Measurements from ENCODE around the gene PLEKHG3. TPM values are rescaled to one million over a fixed set of nuclear protein-coding genes. Genes with fewer than 3 reads are reported as not detected.

Gene PLEKHG3
- total RNA-seq, 5 donors from 2014 or later (not counting 1 experiment from before 2014, with no cell fraction given): 12.4 to 58.2 (median 27.3) TPM

- Histone ChIP-seq H3K4me3 (ENCODE audit: control insufficient read depth in 1 of 2, extremely low read depth in 1 of 2, low read length in 1 of 2) (no peak overlapping the region), H3K27me3 (replicated peaks in 1 of 2; ENCODE audit: control insufficient read depth in 2 of 2, extremely low read depth in 1 of 2, insufficient read depth in 2 of 2, low read length in 1 of 2) (peaks cover 0 to 23% of the 10 kb centered on the region in 2 experiments), H3K27ac (ENCODE audit: low read length) (no peak overlapping the region), H3K9me3 (no peaks in the 10 kb centered on the region), H3K4me1 (ENCODE audit: control insufficient read depth in 1 of 2, extremely low read depth in 1 of 2, insufficient read depth in 2 of 2, low read length in 2 of 2) (peaks cover 9 to 18% of the 10 kb centered on the region in 2 experiments), H3K36me3 (ENCODE audit: control insufficient read depth in 2 of 2, extremely low read depth in 1 of 2, insufficient read depth in 1 of 2, low read length in 1 of 2) (no peaks in the 10 kb centered on the region)
- Mint-ChIP-seq H3K4me1 (peaks cover 12 to 25% (median 23%) of the 10 kb centered on the region in 3 donors), H3K27ac (no peak overlapping the region), H3K27me3 (no peaks in the 10 kb centered on the region), H3K36me3 (no peaks in the 10 kb centered on the region), H3K4me3 (no peak overlapping the region), H3K9me3 (no peaks in the 10 kb centered on the region)
- DNase-seq (no peak), ATAC-seq (replicated peaks in 1 of 4) (no peak)
- POLR2A ChIA-PET: no interaction called here
- CTCF ChIA-PET: interaction anchor here in 1 of 2 donors (1.1 kb wide), 1 partner anchor 10 kb away, joined by 3 read pairs; no protein-coding TSS in a partner anchor
- WGBS (ENCODE audit: insufficient coverage): 94% methylated on average over 21 of the region's 36 CpGs
These were observed 68.2 kb downstream of the PLEKHG3 start for GRCh38 chr14:64772397-64772950.

GRCh38 chr14:64773046-64773445, 68.8 kb downstream of the PLEKHG3 start:
- no peak overlapping the region for H3K27ac Mint-ChIP-seq
- no peaks in the 10 kb centered on the region for H3K9me3 ChIP-seq
- ATAC-seq (replicated peaks in 1 of 4) (no peak), DNase-seq (no peak)
- H3K4me3 ChIP-seq (ENCODE audit: control insufficient read depth in 1 of 2, extremely low read depth in 1 of 2, low read length in 1 of 2): no peak overlapping the region
- no peak overlapping the region for H3K4me3 Mint-ChIP-seq
- H3K36me3 ChIP-seq (ENCODE audit: control insufficient read depth in 2 of 2, extremely low read depth in 1 of 2, insufficient read depth in 1 of 2, low read length in 1 of 2): no peaks in the 10 kb centered on the region
- ChIA-PET POLR2A (no interaction called here), CTCF (interaction anchor here in 1 of 2 donors (1.1 kb wide), 1 partner anchor 11 kb away, joined by 3 read pairs; no protein-coding TSS in a partner anchor)
- H3K9me3 Mint-ChIP-seq: no peaks in the 10 kb centered on the region
- peaks cover 9 to 18% of the 10 kb centered on the region in 2 experiments for H3K4me1 ChIP-seq (ENCODE audit: control insufficient read depth in 1 of 2, extremely low read depth in 1 of 2, insufficient read depth in 2 of 2, low read length in 2 of 2)
- peaks cover 12 to 25% (median 23%) of the 10 kb centered on the region in 3 donors for H3K4me1 Mint-ChIP-seq
- no peak overlapping the region for H3K27ac ChIP-seq (ENCODE audit: low read length)
- H3K36me3 Mint-ChIP-seq: no peaks in the 10 kb centered on the region
- WGBS (ENCODE audit: insufficient coverage): 90% methylated on average over 18 of the region's 18 CpGs
- no peaks in the 10 kb centered on the region for H3K27me3 Mint-ChIP-seq
- peaks cover 0 to 22% of the 10 kb centered on the region in 2 experiments for H3K27me3 ChIP-seq (replicated peaks in 1 of 2; ENCODE audit: control insufficient read depth in 2 of 2, extremely low read depth in 1 of 2, insufficient read depth in 2 of 2, low read length in 1 of 2)

- no peak overlapping the region for H3K27ac ChIP-seq (ENCODE audit: low read length)
- no peak for ATAC-seq (replicated peaks in 1 of 4)
- no peaks in the 10 kb centered on the region for H3K36me3 Mint-ChIP-seq
- peaks cover 12 to 25% (median 23%) of the 10 kb centered on the region in 3 donors for H3K4me1 Mint-ChIP-seq
- no peaks in the 10 kb centered on the region for H3K9me3 Mint-ChIP-seq
- peaks cover 0 to 22% of the 10 kb centered on the region in 2 experiments for H3K27me3 ChIP-seq (replicated peaks in 1 of 2; ENCODE audit: control insufficient read depth in 2 of 2, extremely low read depth in 1 of 2, insufficient read depth in 2 of 2, low read length in 1 of 2)
- 88% methylated on average over 3 of the region's 3 CpGs for WGBS (ENCODE audit: insufficient coverage)
- no peaks in the 10 kb centered on the region for H3K9me3 ChIP-seq
- H3K4me3 ChIP-seq (ENCODE audit: control insufficient read depth in 1 of 2, extremely low read depth in 1 of 2, low read length in 1 of 2): no peak overlapping the region
- H3K4me1 ChIP-seq (ENCODE audit: control insufficient read depth in 1 of 2, extremely low read depth in 1 of 2, insufficient read depth in 2 of 2, low read length in 2 of 2): peaks cover 9 to 18% of the 10 kb centered on the region in 2 experiments
- H3K36me3 ChIP-seq (ENCODE audit: control insufficient read depth in 2 of 2, extremely low read depth in 1 of 2, insufficient read depth in 1 of 2, low read length in 1 of 2): no peaks in the 10 kb centered on the region
- ChIA-PET CTCF (no interaction called here), POLR2A (no interaction called here)
- H3K27ac Mint-ChIP-seq: no peak overlapping the region
- DNase-seq: no peak
- no peaks in the 10 kb centered on the region for H3K27me3 Mint-ChIP-seq
- H3K4me3 Mint-ChIP-seq: no peak overlapping the region
These were observed 69.4 kb downstream of the PLEKHG3 start for GRCh38 chr14:64773577-64773976.

- ChIA-PET POLR2A (no interaction called here), CTCF (no interaction called here)
- Histone ChIP-seq H3K4me1 (ENCODE audit: control insufficient read depth in 1 of 2, extremely low read depth in 1 of 2, insufficient read depth in 2 of 2, low read length in 2 of 2) (peaks cover 9 to 18% of the 10 kb centered on the region in 2 experiments), H3K27ac (ENCODE audit: low read length) (no peak overlapping the region), H3K4me3 (ENCODE audit: control insufficient read depth in 1 of 2, extremely low read depth in 1 of 2, low read length in 1 of 2) (no peak overlapping the region), H3K36me3 (ENCODE audit: control insufficient read depth in 2 of 2, extremely low read depth in 1 of 2, insufficient read depth in 1 of 2, low read length in 1 of 2) (no peaks in the 10 kb centered on the region), H3K27me3 (replicated peaks in 1 of 2; ENCODE audit: control insufficient read depth in 2 of 2, extremely low read depth in 1 of 2, insufficient read depth in 2 of 2, low read length in 1 of 2) (peaks cover 0 to 22% of the 10 kb centered on the region in 2 experiments), H3K9me3 (no peaks in the 10 kb centered on the region)
- H3K27me3 Mint-ChIP-seq: no peaks in the 10 kb centered on the region
- no peaks in the 10 kb centered on the region for H3K36me3 Mint-ChIP-seq
- ATAC-seq (replicated peaks in 1 of 4) (no peak), DNase-seq (no peak)
- H3K9me3 Mint-ChIP-seq: no peaks in the 10 kb centered on the region
- no peak overlapping the region for H3K4me3 Mint-ChIP-seq
- no peak overlapping the region for H3K27ac Mint-ChIP-seq
- 91% methylated on average over 14 of the region's 16 CpGs for WGBS (ENCODE audit: insufficient coverage)
- peaks cover 12 to 25% (median 23%) of the 10 kb centered on the region in 3 donors for H3K4me1 Mint-ChIP-seq
These were observed 70.0 kb downstream of the PLEKHG3 start for GRCh38 chr14:64774272-64774671.

GRCh38 chr14:64775081-64775777, 71.0 kb downstream of the PLEKHG3 start:
- Histone ChIP-seq H3K4me1 (ENCODE audit: control insufficient read depth in 1 of 2, extremely low read depth in 1 of 2, insufficient read depth in 2 of 2, low read length in 2 of 2) (peaks cover 9 to 18% of the 10 kb centered on the region in 2 experiments), H3K36me3 (ENCODE audit: control insufficient read depth in 2 of 2, extremely low read depth in 1 of 2, insufficient read depth in 1 of 2, low read length in 1 of 2) (no peaks in the 10 kb centered on the region), H3K9me3 (no peaks in the 10 kb centered on the region), H3K27me3 (replicated peaks in 1 of 2; ENCODE audit: control insufficient read depth in 2 of 2, extremely low read depth in 1 of 2, insufficient read depth in 2 of 2, low read length in 1 of 2) (peaks cover 0 to 22% of the 10 kb centered on the region in 2 experiments), H3K27ac (ENCODE audit: low read length) (no peak overlapping the region), H3K4me3 (ENCODE audit: control insufficient read depth in 1 of 2, extremely low read depth in 1 of 2, low read length in 1 of 2) (no peak overlapping the region)
- DNase-seq: no peak
- Mint-ChIP-seq H3K27ac (no peak overlapping the region), H3K9me3 (no peaks in the 10 kb centered on the region), H3K4me3 (no peak overlapping the region), H3K27me3 (no peaks in the 10 kb centered on the region), H3K36me3 (no peaks in the 10 kb centered on the region), H3K4me1 (peaks cover 12 to 19% (median 18%) of the 10 kb centered on the region in 3 donors)
- CTCF ChIA-PET: interaction anchor here (0.9 to 1.0 kb wide), 2 partner anchors 9 to 14 kb away, joined by 3 to 4 read pairs; no protein-coding TSS in a partner anchor
- 89% methylated on average over 25 of the region's 25 CpGs for WGBS (ENCODE audit: insufficient coverage)
- no peak for ATAC-seq (replicated peaks in 1 of 4)
- POLR2A ChIA-PET: no interaction called here

- no peak overlapping the region for H3K27ac Mint-ChIP-seq
- H3K4me1 Mint-ChIP-seq: no peaks in the 10 kb centered on the region
- no peak overlapping the region for H3K4me3 Mint-ChIP-seq
- H3K36me3 Mint-ChIP-seq: no peaks in the 10 kb centered on the region
- ChIA-PET POLR2A (no interaction called here), CTCF (no interaction called here)
- DNase-seq: no peak
- no peak overlapping the region for H3K27ac ChIP-seq (ENCODE audit: low read length)
- no peaks in the 10 kb centered on the region for H3K4me1 ChIP-seq (ENCODE audit: control insufficient read depth in 1 of 2, extremely low read depth in 1 of 2, insufficient read depth in 2 of 2, low read length in 2 of 2)
- no peaks in the 10 kb centered on the region for H3K9me3 Mint-ChIP-seq
- H3K27me3 Mint-ChIP-seq: no peaks in the 10 kb centered on the region
- WGBS (ENCODE audit: insufficient coverage): 92% methylated on average over 2 of the region's 3 CpGs
- peaks cover 0 to 23% of the 10 kb centered on the region in 2 experiments for H3K27me3 ChIP-seq (replicated peaks in 1 of 2; ENCODE audit: control insufficient read depth in 2 of 2, extremely low read depth in 1 of 2, insufficient read depth in 2 of 2, low read length in 1 of 2)
- no peak overlapping the region for H3K4me3 ChIP-seq (ENCODE audit: control insufficient read depth in 1 of 2, extremely low read depth in 1 of 2, low read length in 1 of 2)
- ATAC-seq (replicated peaks in 1 of 4): no peak
- H3K36me3 ChIP-seq (ENCODE audit: control insufficient read depth in 2 of 2, extremely low read depth in 1 of 2, insufficient read depth in 1 of 2, low read length in 1 of 2): no peaks in the 10 kb centered on the region
- H3K9me3 ChIP-seq: no peaks in the 10 kb centered on the region
These were observed 73.2 kb downstream of the PLEKHG3 start for GRCh38 chr14:64777461-64777860.
